ENCODE data around the gene PDE8B. TPM values are rescaled to one million over a fixed set of nuclear protein-coding genes. Genes with fewer than 3 reads are reported as not detected.

The PDE8B gene
- total and polyA plus RNA-seq, 8 donors = 2.9 to 11.9 (median 6.9) TPM

DNA sequence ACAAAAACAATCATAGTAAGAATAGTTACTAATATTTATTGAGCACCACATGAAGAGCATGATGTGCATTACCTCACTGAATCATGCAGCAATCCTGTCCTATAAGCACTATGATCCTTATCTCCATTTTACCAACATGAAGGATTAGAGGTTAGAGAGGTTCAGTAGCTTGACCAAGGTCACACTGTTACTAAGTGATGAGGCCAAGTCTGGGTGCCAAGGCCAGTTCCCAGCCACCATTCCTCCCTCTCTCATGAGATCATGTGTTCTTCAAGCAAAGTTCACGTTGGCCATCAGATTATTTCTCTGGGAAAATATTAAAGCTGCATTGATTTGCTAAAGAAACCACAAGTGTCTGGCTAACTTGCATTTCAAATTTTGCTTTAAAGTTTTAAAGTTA, 31.0 kb downstream of the PDE8B start:
- DNase-seq = no peak
- WGBS, 2 donors = 11% methylated on average over 1 of the region's 1 CpG
- FAIRE-seq = no peak
- Histone ChIP-seq H3K4me3 (no peak overlapping the region), H3K9me3 (no peaks in the 10 kb centered on the region), H3K36me3 (no peaks in the 10 kb centered on the region), H3K27me3 (no peaks in the 10 kb centered on the region), H3K4me1 (peaks cover 0 to 11% (median 11%) of the 10 kb centered on the region in 3 donors), H3K27ac (peak overlapping the region in 1 of 4 donors; percentile 18)
- peak in 3 of 4 donors; percentile 31 to 77 (median 60) for ATAC-seq
- no peak for TF ChIP-seq CTCF (IDR thresholded peaks at IDR 0.05)
- intact Hi-C loops (cut with DNase I) = no loop called here

DNA sequence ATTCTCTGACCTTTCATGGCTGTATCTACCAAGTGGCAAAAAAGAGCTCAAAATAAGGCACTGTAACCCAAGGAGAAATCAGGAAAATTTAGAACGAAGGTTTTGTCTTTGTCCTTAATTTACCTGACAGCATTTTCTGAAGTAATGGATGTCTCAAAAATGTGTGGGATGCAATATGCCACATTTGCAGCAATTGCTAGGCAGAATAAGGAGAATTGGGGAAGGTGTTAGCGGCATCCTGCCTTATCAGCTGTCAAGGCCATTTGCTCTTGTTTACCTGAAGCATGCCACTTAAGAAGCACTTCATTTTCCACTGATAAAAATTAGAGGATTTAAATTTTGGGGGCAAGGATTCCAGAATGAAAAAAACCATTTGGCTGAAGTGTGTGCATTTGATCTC, 39.0 kb downstream of the PDE8B start:
- ATAC-seq (no peak), FAIRE-seq (no peak), DNase-seq (no peak)
- TF ChIP-seq CTCF (IDR thresholded peaks at IDR 0.05) = no peak
- intact Hi-C loops (cut with DNase I) = no loop called here
- 74 to 87% methylated on average over 2 of the region's 2 CpGs for WGBS, 2 donors
- Histone ChIP-seq H3K4me1 (peaks cover 0 to 4% (median 0%) of the 10 kb centered on the region in 3 donors), H3K27me3 (no peaks in the 10 kb centered on the region), H3K27ac (no peak overlapping the region), H3K4me3 (no peak overlapping the region), H3K9me3 (no peaks in the 10 kb centered on the region), H3K36me3 (no peaks in the 10 kb centered on the region)

DNA sequence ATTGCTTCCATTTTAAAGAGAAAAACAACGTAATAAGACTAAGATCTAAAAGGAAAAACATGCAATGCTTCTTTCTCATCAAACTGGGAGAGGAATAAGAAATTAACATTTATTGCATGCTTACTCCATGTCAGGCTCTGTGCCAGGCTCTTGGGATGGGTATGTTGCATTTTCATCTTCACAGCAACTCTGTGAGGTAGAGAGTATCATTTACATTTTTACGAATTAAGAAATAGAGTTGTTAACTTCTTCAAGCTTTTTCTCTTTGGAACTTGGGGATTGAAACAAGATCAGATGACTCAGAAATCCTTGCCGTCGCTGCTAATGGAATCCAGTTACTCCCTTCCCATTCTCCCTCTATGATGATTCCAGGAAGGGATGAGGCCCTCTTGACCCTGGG, 39.5 kb downstream of the PDE8B start:
- TF ChIP-seq CTCF (IDR thresholded peaks at IDR 0.05) = no peak
- 85 to 96% methylated on average over 4 of the region's 4 CpGs for WGBS, 2 donors

DNA sequence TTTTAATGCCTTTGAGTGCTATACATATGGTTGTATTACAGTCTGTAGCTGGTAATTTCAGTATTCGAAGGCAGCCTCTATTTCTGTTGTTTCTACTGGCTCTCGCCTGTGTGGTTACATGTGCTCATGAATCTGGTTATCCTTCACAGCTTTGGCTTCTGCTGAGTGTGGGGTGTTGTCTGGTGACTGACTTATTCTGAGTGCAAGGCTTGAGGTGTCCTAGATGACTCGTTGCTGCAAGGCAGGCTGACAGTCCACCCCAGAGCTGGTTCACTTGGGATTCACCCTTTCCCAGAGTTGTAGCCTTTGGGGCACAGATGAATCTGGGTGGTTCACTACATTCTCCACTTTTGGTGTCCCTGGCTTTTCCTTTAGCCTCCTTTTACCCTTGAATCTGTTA, 41.4 kb downstream of the PDE8B start:
- H3K27me3 ChIP-seq = no peaks in the 10 kb centered on the region
- H3K36me3 ChIP-seq = no peaks in the 10 kb centered on the region
- 56 to 68% methylated on average over 3 of the region's 3 CpGs for WGBS, 2 donors
- ATAC-seq = no peak
- intact Hi-C loops (cut with DNase I) = no loop called here
- FAIRE-seq = no peak
- no peak for TF ChIP-seq CTCF (IDR thresholded peaks at IDR 0.05)
- H3K4me3 ChIP-seq = no peak overlapping the region
- no peak overlapping the region for H3K27ac ChIP-seq
- no peaks in the 10 kb centered on the region for H3K9me3 ChIP-seq
- H3K4me1 ChIP-seq = peaks cover 0 to 6% (median 0%) of the 10 kb centered on the region in 3 donors
- no peak for DNase-seq

More for the DNA sequence above, 39.5 kb downstream of the PDE8B start:
- intact Hi-C loops (cut with DNase I) = no loop called here
- Histone ChIP-seq H3K36me3 (no peaks in the 10 kb centered on the region), H3K27ac (no peak overlapping the region), H3K27me3 (no peaks in the 10 kb centered on the region), H3K4me3 (no peak overlapping the region), H3K9me3 (no peaks in the 10 kb centered on the region), H3K4me1 (peaks cover 0 to 6% (median 0%) of the 10 kb centered on the region in 3 donors)
- FAIRE-seq = no peak
- no peak for DNase-seq
- ATAC-seq = no peak

GRCh38 chr5:77255617-77256016, 45.1 kb downstream of the PDE8B start:
- no peaks in the 10 kb centered on the region for H3K9me3 ChIP-seq
- no peak for TF ChIP-seq CTCF (IDR thresholded peaks at IDR 0.05)
- H3K27me3 ChIP-seq = no peaks in the 10 kb centered on the region
- FAIRE-seq = no peak
- no peak overlapping the region for H3K4me3 ChIP-seq
- no peak overlapping the region for H3K27ac ChIP-seq
- no peaks in the 10 kb centered on the region for H3K36me3 ChIP-seq
- peaks cover 0 to 6% (median 0%) of the 10 kb centered on the region in 3 donors for H3K4me1 ChIP-seq
- peak in 1 of 6 donors; percentile 18 for DNase-seq
- WGBS, 2 donors = 54 to 64% methylated on average over 6 of the region's 6 CpGs
- intact Hi-C loops (cut with DNase I) = no loop called here
- ATAC-seq = peak in 3 of 4 donors; percentile 41 to 59 (median 51)

Measured in pancreas (tissue), 10 donors.